HG02763 (cell line): ENCODE measurements around the gene OR7A5.
"Not testable (repeated sequence)": the region's sequence is repeated elsewhere in the genome, so short reads cannot be mapped to it uniquely, and the experiment has no call there.

Experiments used
- ATAC-seq: cut with Tn5 transposase; IDR thresholded peaks from one replicate; pipeline ENCODE4 v1.9.1; 2021; ENCODE audit warnings: mild to moderate bottlenecking, moderate library complexity; ENCODE audit not compliant: unreplicated experiment

OR7A5 gene

GRCh38 chr19:14835011-14835410 is at the start of gene OR7A5, which contains the start of gene OR7C1:
OR7A5 (minus strand) TSS chr19:14835185; CDS start chr19:14828241, 6,944 bp downstream.
OR7C1 (minus strand) TSS chr19:14835185; CDS start chr19:14800136, 35,049 bp downstream.
- no peak for ATAC-seq

- no peak for ATAC-seq
These were observed 36.7 kb upstream of the OR7A5 start for GRCh38 chr19:14871619-14872230.

DNA sequence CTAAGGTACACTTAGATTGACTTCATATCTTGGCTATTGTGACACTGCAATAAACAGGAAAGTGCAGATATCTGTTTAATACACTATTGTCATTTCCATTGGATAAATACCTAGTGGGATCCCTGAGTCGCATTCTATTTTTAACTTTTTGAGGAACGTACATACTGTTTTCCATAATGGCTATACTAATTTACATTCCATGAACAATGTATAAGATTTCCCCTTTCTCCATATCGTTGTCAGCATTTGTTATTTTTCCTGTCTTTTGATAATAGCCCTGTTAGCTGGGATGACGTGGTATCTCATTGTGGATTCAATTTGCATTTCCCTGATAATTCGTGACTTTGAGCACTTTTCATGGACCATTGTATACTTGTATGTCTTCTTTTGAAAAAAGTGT is 33.5 kb upstream of the OR7A5 start:
- no peak for ATAC-seq

- ATAC-seq = no peak
These were observed 13.8 kb upstream of the OR7A5 start, which contains the start of gene OR7A10 for GRCh38 chr19:14848822-14849221. OR7A10 (minus strand) TSS chr19:14848922; CDS start chr19:14841877, 7,045 bp downstream.

DNA sequence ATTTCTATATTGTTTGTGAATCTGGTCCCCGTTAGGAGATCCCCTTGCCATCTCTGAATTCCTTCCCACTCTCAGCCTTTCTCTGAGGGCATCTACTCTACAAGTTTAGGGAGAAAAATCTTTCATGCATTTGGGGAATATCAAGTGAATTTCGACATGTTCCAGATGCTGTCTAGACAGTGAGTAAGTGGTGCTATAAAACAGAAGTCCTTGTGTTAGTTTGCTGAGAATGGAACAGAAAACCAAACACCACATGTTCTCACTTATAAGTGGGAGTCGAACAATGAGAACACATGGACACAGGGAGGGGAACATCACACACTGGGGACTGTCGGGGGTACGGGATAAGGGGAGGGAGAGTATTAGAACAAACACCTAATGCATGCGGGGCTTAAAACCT is 8.6 kb upstream of the OR7A5 start:
- no peak for ATAC-seq

DNA sequence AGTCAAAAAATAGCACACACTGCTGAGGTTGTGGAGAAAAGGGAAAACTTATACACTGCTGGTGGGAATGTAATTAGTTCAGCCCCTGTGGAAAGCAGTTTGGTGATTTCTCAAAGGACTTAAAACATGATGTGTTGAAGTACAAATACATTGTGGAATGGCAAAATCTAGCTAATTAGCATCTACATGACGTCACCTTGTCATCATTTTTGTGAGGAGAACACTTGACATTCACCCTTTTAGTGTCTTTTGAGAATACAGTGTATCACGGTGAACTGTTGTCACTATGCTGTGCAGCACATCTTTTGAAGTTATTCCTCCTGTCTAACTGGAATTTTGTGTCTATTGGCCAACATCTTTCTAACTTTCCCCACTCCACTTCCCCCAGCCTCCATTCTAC is 8.2 kb upstream of the OR7A5 start:
- no peak for ATAC-seq

DNA sequence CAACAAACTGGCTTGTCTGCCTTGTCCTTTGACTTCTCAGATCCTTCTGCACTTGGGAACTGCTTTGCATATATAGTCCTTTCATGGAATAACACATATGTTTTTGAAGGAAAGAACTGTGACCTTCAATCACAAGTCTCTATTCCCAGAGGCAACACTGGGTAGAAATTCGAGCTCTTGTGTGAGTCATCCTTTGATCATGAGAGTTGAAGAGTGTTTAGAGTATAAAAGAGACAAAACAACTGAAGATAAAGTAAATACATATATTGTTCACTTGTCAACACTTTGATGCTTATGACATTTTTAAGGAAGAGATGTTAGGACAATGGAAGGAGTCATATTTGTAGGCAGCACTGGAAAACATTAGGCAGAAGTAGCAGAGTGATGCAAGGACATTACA is 5.2 kb upstream of the OR7A5 start:
- no peak for ATAC-seq

DNA sequence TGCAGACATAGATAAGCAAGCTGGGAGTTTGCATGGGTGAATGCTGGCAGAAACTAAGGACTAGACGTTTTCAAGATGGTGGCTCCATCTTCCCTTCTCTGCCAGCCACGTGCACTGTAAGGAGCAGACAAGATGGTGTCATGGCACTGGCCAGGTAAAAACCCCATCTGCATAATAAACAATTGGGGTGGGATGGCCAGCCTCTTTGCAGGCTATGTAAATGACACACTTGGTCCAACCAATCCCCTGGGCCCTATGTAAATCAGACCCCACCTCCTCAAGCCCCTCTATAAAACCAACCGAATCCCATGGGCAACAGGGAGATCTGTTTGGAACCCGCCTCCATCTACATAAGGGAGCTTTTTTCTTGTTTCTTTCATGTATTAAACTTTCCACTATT is 2.4 kb upstream of the OR7A5 start:
- no peak for ATAC-seq

GRCh38 chr19:14830702-14831101 is 4.3 kb downstream of the OR7A5 start:
- no peak for ATAC-seq

DNA sequence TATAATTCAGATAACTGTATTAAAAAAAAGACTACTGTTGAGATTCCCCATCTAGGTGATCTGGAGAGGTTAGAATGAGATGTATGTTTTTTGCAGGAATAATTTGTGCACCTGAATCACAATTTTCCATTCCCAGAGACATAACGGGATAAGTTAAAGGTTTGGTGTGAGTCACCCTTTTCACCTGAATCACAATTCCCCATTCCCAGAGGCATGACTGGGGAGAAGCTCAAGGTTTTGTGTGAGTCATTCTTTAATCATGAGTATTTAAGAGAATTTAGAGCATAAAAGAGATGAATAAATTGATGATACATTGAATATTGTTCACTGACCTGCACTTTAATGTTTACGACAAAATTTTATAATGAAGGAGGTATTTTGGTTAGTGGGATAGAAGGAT is 9.0 kb downstream of the OR7A5 start:
- no peak for ATAC-seq

GRCh38 chr19:14821937-14822336 is 13.0 kb downstream of the OR7A5 start:
- ATAC-seq = no peak

- ATAC-seq = no peak
These were observed 16.4 kb downstream of the OR7A5 start for GRCh38 chr19:14818588-14818987.

GRCh38 chr19:14817052-14817451 is 17.9 kb downstream of the OR7A5 start:
- no peak for ATAC-seq

DNA sequence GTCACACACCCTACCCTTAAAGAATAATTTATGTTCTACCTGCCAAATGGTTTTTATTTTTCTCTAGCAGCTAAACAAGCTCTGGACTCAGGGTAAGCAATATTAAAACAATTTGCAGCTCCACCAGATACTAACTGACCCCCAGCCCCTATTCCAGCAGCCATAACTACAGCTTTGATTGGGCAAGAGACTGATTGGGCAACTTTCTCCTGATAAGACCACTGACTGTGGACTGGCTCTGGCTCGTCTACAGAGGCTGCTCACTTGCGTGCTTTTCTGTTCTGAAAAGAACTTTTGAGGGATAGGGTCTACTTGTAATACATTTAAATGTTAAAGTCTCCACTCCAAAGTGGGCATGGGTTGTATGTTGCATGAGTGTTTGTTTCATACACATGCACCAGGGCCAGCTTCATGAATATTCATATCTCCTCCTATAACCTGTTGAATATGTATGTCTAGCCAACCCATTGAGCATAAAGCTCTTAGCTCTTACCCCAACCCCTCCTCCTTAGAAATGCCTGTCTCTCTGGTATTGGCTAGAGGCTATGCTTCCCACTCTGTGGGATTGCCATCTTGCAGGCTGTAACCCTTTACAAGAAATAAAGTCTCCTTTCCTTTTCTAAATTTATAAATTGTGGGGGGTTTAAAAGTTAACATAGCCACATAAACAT is 19.9 kb downstream of the OR7A5 start:
- ATAC-seq = no peak

DNA sequence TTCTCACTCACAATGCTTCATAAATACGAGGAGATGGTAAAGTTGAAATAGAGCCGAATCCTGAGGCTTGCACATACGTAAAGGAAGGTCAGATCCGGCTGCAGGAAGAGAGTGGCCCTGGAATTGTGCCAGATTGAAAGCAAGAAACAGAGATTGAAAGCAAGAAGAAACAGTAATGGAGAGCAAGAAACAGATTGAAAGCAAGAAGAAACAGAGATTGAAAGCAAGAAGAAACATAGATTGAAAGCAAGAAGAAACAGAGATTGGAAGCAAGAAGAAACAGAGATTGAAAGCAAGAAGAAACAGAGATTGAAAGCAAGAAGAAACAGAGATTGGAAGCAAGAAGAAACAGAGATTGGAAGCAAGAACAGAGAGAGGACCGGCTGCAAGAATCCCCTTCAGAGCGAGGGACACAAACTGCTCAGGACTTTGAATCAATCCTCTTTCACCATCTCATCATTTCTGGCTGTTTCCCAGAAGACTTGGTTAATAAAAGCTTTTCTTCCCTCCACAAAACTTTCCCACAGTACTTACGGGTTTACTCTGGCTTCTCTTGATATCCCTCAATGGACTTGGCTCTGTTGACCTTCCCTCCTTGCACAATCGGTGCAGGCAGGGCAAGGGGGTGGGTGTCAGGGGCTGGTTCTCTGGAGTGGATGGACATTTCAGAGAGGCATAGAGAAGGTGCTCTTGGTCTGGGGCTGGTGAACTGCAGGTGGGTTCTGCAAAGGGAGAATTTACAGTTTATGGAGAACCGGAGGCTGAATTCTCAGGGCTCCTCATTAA is 25.5 kb downstream of the OR7A5 start:
- no peak for ATAC-seq

DNA sequence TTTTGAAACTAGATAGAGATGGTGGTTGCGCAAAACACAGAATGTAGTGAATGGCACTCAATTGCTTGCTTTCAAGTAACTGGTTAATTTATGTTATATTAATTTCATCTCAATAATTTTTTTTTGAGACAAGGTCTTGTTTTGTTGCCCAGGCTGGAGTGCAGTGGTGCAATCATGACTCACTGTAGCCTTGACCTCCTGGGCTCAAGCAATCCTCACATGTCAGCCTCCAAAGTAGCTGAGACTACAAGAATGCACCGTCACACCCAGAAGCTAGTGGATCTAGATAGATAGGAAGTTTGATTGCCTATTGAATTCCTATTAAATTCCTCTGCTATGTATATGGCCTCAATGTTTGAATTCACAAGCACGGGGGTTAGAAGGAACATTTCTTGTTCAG is 30.2 kb downstream of the OR7A5 start:
- ATAC-seq = no peak

GRCh38 chr19:14798760-14799159 is 36.2 kb downstream of the OR7A5 start:
- ATAC-seq = no peak

DNA sequence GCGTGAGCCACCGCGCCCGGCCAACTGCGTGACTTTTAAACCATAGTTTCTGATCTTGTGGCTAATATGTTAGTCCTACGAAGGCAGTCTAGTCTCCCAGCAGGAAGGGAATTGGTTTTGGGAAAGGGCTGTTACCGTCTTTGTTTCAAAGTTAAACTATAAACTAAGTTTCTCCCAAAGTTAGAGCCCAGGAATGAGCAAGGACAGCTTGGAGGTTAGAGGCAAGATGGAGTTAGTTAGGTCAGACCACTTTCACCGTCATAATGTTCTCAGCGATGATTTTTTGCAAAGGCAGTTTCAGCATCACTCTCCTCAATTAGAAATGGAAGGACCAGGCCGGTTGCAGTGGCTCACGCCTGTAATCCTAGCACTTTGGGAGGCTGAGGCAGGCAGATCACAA is 39.0 kb downstream of the OR7A5 start:
- ATAC-seq = no peak

- ATAC-seq = no peak
These were observed 39.8 kb downstream of the OR7A5 start for GRCh38 chr19:14795078-14795721.

DNA sequence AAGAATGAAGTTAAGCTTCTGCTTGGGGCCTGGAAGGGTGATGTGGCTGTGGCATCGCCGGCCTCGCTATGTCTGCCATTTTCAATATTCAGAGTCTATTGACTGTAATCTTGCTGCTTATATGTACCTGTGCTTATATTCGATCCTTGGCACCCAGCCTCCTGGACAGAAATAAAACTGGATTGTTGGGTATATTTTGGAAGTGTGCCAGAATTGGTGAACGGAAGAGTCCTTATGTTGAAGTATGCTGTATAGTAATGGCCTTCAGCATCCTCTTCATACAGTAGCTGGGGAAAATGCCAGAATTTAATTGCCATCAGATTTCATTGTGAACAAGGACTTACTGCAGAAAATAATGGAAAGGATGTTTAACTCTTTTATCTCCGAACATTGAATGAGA is 42.7 kb downstream of the OR7A5 start:
- not testable (repeated sequence) for ATAC-seq

DNA sequence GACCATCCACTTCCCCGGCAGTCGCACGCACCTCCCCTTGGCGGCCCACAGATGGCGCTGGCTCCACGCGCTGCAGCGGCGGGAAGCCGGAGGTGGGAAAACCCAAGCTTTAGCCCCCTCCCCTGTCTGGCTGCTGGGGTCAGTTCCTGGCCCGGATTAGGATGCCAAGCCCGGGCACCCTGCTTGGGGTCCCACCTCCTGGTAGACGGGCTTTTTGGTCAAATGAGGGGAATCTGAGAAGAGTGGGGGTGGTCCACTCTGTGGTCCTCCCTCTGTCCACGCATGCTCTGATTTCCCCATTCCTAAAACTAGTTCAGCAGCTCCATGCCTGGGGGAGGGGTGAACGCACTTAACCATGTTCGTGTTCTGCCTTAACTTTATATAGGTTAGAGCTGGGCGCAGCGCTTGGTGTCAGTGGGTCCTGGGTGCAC is 48.5 kb downstream of the OR7A5 start:
- no peak for ATAC-seq
